ENCODE results near the gene PACS1.
A peak's percentile ranks its signal among the peaks of the same experiment; 100 is the strongest.

PACS1 gene

GRCh38 chr11:66287211-66287888 is 217.3 kb downstream of the PACS1 start:
- Mint-ChIP-seq H3K4me1 (ENCODE audit: low read depth in 2 of 2) (peaks cover 36 to 40% of the 10 kb centered on the region in 2 donors), H3K27ac (no peak overlapping the region), H3K36me3 (ENCODE audit: insufficient read depth) (peaks cover 38% of the 10 kb centered on the region), H3K9me3 (no peaks in the 10 kb centered on the region), H3K27me3 (peaks cover 1 to 3% of the 10 kb centered on the region in 2 donors), H3K4me3 (peak overlapping the region; percentile 87 to 89)
- ATAC-seq (replicated peaks), result no peak
- DNase-seq, result no peak

GRCh38 chr11:66287889-66288670 is 218.0 kb downstream of the PACS1 start:
- no peak for ATAC-seq (replicated peaks)
- Mint-ChIP-seq H3K27ac (peak overlapping the region; percentile 89 to 93), H3K36me3 (ENCODE audit: insufficient read depth) (peaks cover 30% of the 10 kb centered on the region), H3K27me3 (peaks cover 9 to 10% of the 10 kb centered on the region in 2 donors), H3K4me3 (peak overlapping the region; percentile 87 to 89), H3K4me1 (ENCODE audit: low read depth in 2 of 2) (peaks cover 34 to 39% of the 10 kb centered on the region in 2 donors), H3K9me3 (no peaks in the 10 kb centered on the region)
- DNase-seq, result no peak

- peaks cover 31 to 40% of the 10 kb centered on the region in 2 donors for H3K4me1 Mint-ChIP-seq (ENCODE audit: low read depth in 2 of 2)
- peaks cover 16 to 18% of the 10 kb centered on the region in 2 donors for H3K27me3 Mint-ChIP-seq
- H3K9me3 Mint-ChIP-seq, result no peaks in the 10 kb centered on the region
- DNase-seq, result peak; percentile 96 to 98 (median 97)
- H3K27ac Mint-ChIP-seq, result peak within 1 kb of the TSS; percentile 89 to 93
- peak; percentile 88 for ATAC-seq (replicated peaks)
- peak within 1 kb of the TSS; percentile 87 to 89 for H3K4me3 Mint-ChIP-seq
- peaks cover 27% of the 10 kb centered on the region for H3K36me3 Mint-ChIP-seq (ENCODE audit: insufficient read depth)
Measured at GRCh38 chr11:66288671-66289547, 218.8 kb downstream of the PACS1 start, which contains the start of gene YIF1A. Gene YIF1A (minus strand): TSS chr11:66289143. CDS start chr11:66288985, 158 bp downstream.

- ATAC-seq (replicated peaks) (peak; percentile 48), DNase-seq (peak in 2 of 3 experiments; percentile 66)
- peaks cover 19% of the 10 kb centered on the region for H3K36me3 Mint-ChIP-seq (ENCODE audit: insufficient read depth)
- peaks cover 16 to 25% of the 10 kb centered on the region in 2 donors for H3K27me3 Mint-ChIP-seq
- H3K9me3 Mint-ChIP-seq, result no peaks in the 10 kb centered on the region
- peaks cover 31 to 38% of the 10 kb centered on the region in 2 donors for H3K4me1 Mint-ChIP-seq (ENCODE audit: low read depth in 2 of 2)
- H3K4me3 Mint-ChIP-seq, result peak overlapping the region; percentile 87 to 89
- H3K27ac Mint-ChIP-seq, result peak overlapping the region; percentile 89 to 93
Measured at GRCh38 chr11:66289548-66290329, 219.7 kb downstream of the PACS1 start.

- Mint-ChIP-seq H3K27ac (peak overlapping the region in 1 of 2 donors; percentile 89), H3K27me3 (peaks cover 16 to 27% of the 10 kb centered on the region in 2 donors)
- ATAC-seq (replicated peaks), result no peak
Measured at GRCh38 chr11:66290330-66290621, 220.2 kb downstream of the PACS1 start.

GRCh38 chr11:66291303-66291705 is 221.2 kb downstream of the PACS1 start:
- H3K9me3 Mint-ChIP-seq, result no peaks in the 10 kb centered on the region
- peaks cover 16% of the 10 kb centered on the region for H3K36me3 Mint-ChIP-seq (ENCODE audit: insufficient read depth)
- peaks cover 16 to 32% of the 10 kb centered on the region in 2 donors for H3K27me3 Mint-ChIP-seq
- H3K4me3 Mint-ChIP-seq, result peak overlapping the region in 1 of 2 donors; percentile 89
- ATAC-seq (replicated peaks) (no peak), DNase-seq (no peak)
- H3K27ac Mint-ChIP-seq, result no peak overlapping the region
- peaks cover 31 to 38% of the 10 kb centered on the region in 2 donors for H3K4me1 Mint-ChIP-seq (ENCODE audit: low read depth in 2 of 2)

More at GRCh38 chr11:66290330-66290621, 220.2 kb downstream of the PACS1 start:
- peaks cover 31 to 38% of the 10 kb centered on the region in 2 donors for H3K4me1 Mint-ChIP-seq (ENCODE audit: low read depth in 2 of 2)
- no peak for DNase-seq
- peak overlapping the region; percentile 87 to 89 for H3K4me3 Mint-ChIP-seq
- no peaks in the 10 kb centered on the region for H3K9me3 Mint-ChIP-seq
- peaks cover 17% of the 10 kb centered on the region for H3K36me3 Mint-ChIP-seq (ENCODE audit: insufficient read depth)

- Mint-ChIP-seq H3K27ac (peak within 1 kb of the TSS in 1 of 2 donors; percentile 35), H3K4me3 (peak within 1 kb of the TSS; percentile 87 to 89), H3K27me3 (peaks cover 16 to 36% of the 10 kb centered on the region in 2 donors), H3K9me3 (no peaks in the 10 kb centered on the region), H3K4me1 (ENCODE audit: low read depth in 2 of 2) (peaks cover 31 to 35% of the 10 kb centered on the region in 2 donors), H3K36me3 (ENCODE audit: insufficient read depth) (peaks cover 16% of the 10 kb centered on the region)
- no peak for ATAC-seq (replicated peaks)
- DNase-seq, result no peak
Measured at GRCh38 chr11:66291706-66292542, 221.9 kb downstream of the PACS1 start, which contains the start of gene TMEM151A. Gene TMEM151A (plus strand): TSS chr11:66291894. CDS start chr11:66292014, 120 bp downstream.

GRCh38 chr11:66292543-66293332 is 222.7 kb downstream of the PACS1 start:
- no peak for DNase-seq
- no peak for ATAC-seq (replicated peaks)
- Mint-ChIP-seq H3K4me1 (ENCODE audit: low read depth in 2 of 2) (peaks cover 31 to 35% of the 10 kb centered on the region in 2 donors), H3K4me3 (peak overlapping the region; percentile 32 to 37), H3K27ac (peak overlapping the region in 1 of 2 donors; percentile 35), H3K36me3 (ENCODE audit: insufficient read depth) (peaks cover 13% of the 10 kb centered on the region), H3K9me3 (no peaks in the 10 kb centered on the region), H3K27me3 (peaks cover 16 to 36% of the 10 kb centered on the region in 2 donors)

- Mint-ChIP-seq H3K27me3 (peaks cover 16 to 36% of the 10 kb centered on the region in 2 donors), H3K4me3 (peak overlapping the region; percentile 49 to 59), H3K27ac (no peak overlapping the region), H3K9me3 (no peaks in the 10 kb centered on the region), H3K36me3 (ENCODE audit: insufficient read depth) (peaks cover 7% of the 10 kb centered on the region), H3K4me1 (ENCODE audit: low read depth in 2 of 2) (peaks cover 28 to 29% of the 10 kb centered on the region in 2 donors)
- no peak for ATAC-seq (replicated peaks)
- DNase-seq, result no peak
Measured at GRCh38 chr11:66293352-66293751, 223.3 kb downstream of the PACS1 start.

GRCh38 chr11:66293777-66294625 is 223.9 kb downstream of the PACS1 start:
- H3K4me3 Mint-ChIP-seq, result peak overlapping the region in 1 of 2 donors; percentile 49
- H3K36me3 Mint-ChIP-seq (ENCODE audit: insufficient read depth), result peaks cover 4% of the 10 kb centered on the region
- H3K4me1 Mint-ChIP-seq (ENCODE audit: low read depth in 2 of 2), result peaks cover 25 to 27% of the 10 kb centered on the region in 2 donors
- H3K27ac Mint-ChIP-seq, result no peak overlapping the region
- no peak for ATAC-seq (replicated peaks)
- H3K27me3 Mint-ChIP-seq, result peaks cover 16 to 36% of the 10 kb centered on the region in 2 donors
- H3K9me3 Mint-ChIP-seq, result no peaks in the 10 kb centered on the region
- DNase-seq, result no peak

Measured in effector memory CD8-positive, alpha-beta T cell (primary cell).